ENCODE results near the gene COL28A1. TPM values are rescaled to one million over a fixed set of nuclear protein-coding genes. Genes with fewer than 3 reads are reported as not detected.

Gene COL28A1
- total RNA-seq, 1 experiment from 2014 or later, result not detected

DNA sequence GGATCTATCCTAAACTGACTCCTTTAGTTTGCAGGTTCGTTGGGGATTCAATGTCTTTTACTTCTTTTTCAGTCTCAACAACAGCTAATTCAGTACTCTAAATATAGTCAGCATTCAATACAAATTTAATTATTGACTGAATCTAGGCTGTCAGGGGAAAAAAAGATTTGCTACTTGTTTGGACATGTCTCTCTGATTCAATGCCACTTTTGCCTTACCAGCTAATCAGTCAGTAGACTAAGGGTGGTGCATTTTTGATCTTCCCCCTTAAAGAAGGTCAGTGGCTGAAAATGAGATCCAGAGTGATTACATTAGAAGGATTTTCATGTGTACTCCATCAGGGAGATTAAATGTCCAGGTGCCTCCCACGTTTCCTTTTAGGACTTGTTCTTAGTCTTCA is 208.2 kb downstream of the COL28A1 start:
- Histone ChIP-seq H3K4me2 (ENCODE audit: low read depth, low read length, poor library complexity, severe bottlenecking) (no peak overlapping the region), H3K4me3 (ENCODE audit: low read length) (no peak overlapping the region), H4K20me1 (ENCODE audit: insufficient read depth, low read depth, low read length) (no peaks in the 10 kb centered on the region), H3K27me3 (ENCODE audit: low read length) (no peaks in the 10 kb centered on the region), H3K9me3 (ENCODE audit: low read length) (no peaks in the 10 kb centered on the region), H3K4me1 (ENCODE audit: low read length) (no peaks in the 10 kb centered on the region), H3K9me2 (replicated peaks; ENCODE audit: insufficient read depth, low read length) (no peaks in the 10 kb centered on the region), H3K27ac (ENCODE audit: low read length) (no peak overlapping the region), H2AFZ (ENCODE audit: low read length) (no peak overlapping the region), H3K79me2 (ENCODE audit: low read length) (no peaks in the 10 kb centered on the region), H3K36me3 (ENCODE audit: insufficient read depth, low read length) (no peaks in the 10 kb centered on the region), H3K9ac (ENCODE audit: low read length) (no peak overlapping the region)
- no peak for DNase-seq

DNA sequence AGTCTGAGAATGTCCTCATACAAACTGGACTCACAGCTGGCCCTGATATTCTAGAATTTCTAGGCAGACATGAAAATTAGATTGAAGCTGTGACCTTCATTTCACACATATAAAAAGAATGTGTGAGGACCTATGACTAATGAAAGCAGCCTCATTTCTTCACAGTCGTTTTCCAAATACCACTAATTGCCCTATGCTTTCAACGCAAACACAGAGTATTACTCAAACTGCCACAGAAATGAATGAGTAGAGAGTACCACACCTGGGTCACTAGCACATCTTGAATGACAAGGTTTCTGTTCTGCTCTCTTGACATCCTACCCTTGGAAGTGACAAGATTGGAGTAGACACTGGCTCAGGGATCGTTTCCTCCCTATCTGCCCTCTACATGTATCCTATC is 211.0 kb downstream of the COL28A1 start:
- Histone ChIP-seq H4K20me1 (ENCODE audit: insufficient read depth, low read depth, low read length) (no peaks in the 10 kb centered on the region), H2AFZ (ENCODE audit: low read length) (no peak overlapping the region), H3K9me3 (ENCODE audit: low read length) (no peaks in the 10 kb centered on the region), H3K27ac (ENCODE audit: low read length) (no peak overlapping the region), H3K4me2 (ENCODE audit: low read depth, low read length, poor library complexity, severe bottlenecking) (no peak overlapping the region), H3K79me2 (ENCODE audit: low read length) (no peaks in the 10 kb centered on the region), H3K4me3 (ENCODE audit: low read length) (no peak overlapping the region), H3K9me2 (replicated peaks; ENCODE audit: insufficient read depth, low read length) (no peaks in the 10 kb centered on the region), H3K27me3 (ENCODE audit: low read length) (no peaks in the 10 kb centered on the region), H3K4me1 (ENCODE audit: low read length) (peaks cover 7% of the 10 kb centered on the region), H3K9ac (ENCODE audit: low read length) (no peak overlapping the region), H3K36me3 (ENCODE audit: insufficient read depth, low read length) (no peaks in the 10 kb centered on the region)
- no peak for DNase-seq

DNA sequence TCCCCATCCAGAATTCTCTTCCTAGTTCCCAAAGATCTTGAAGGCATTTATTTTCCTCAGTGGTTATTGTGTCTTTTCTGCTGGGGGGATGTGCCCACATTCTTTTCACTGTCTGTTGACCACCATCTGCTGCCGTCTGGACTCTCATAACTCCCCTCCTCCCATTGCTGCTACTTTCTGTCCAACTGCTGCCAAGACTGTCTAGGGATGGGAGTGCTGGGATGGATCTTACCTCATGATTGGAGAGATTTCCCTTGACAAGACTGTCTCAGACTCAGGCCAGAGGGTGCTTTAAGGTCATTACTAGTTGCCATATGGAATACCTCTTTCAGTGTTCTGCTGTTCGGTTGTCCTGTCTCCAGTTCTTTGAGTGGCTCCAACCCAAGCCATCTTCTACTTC is 211.8 kb downstream of the COL28A1 start:
- H3K79me2 ChIP-seq (ENCODE audit: low read length), result no peaks in the 10 kb centered on the region
- H3K4me2 ChIP-seq (ENCODE audit: low read depth, low read length, poor library complexity, severe bottlenecking), result no peak overlapping the region
- H2AFZ ChIP-seq (ENCODE audit: low read length), result no peak overlapping the region
- peaks cover 7% of the 10 kb centered on the region for H3K4me1 ChIP-seq (ENCODE audit: low read length)
- no peaks in the 10 kb centered on the region for H3K9me3 ChIP-seq (ENCODE audit: low read length)
- no peak overlapping the region for H3K4me3 ChIP-seq (ENCODE audit: low read length)
- no peak overlapping the region for H3K9ac ChIP-seq (ENCODE audit: low read length)
- H3K9me2 ChIP-seq (replicated peaks; ENCODE audit: insufficient read depth, low read length), result no peaks in the 10 kb centered on the region
- no peaks in the 10 kb centered on the region for H4K20me1 ChIP-seq (ENCODE audit: insufficient read depth, low read depth, low read length)
- H3K36me3 ChIP-seq (ENCODE audit: insufficient read depth, low read length), result no peaks in the 10 kb centered on the region
- no peaks in the 10 kb centered on the region for H3K27me3 ChIP-seq (ENCODE audit: low read length)
- no peak for DNase-seq
- H3K27ac ChIP-seq (ENCODE audit: low read length), result no peak overlapping the region

DNA sequence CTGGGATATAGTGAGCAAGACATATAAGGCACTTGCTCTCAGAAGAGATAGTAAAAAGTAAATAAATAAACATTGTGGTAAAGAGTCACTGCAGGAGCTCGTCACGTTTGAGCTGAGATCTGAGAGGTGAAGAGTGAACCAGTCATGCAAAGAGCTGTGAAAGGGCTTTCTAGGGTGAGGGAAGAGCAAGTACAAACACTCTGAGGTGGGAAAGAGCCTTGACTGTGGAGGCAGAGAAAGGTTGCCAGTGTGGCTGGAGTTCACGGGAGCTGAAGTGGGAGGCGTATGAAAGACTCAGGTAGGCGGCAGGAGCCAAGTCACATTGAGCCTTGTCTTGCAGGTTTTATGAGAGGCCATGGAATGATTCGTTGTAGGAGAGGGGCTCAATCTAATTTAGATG is 212.3 kb downstream of the COL28A1 start:
- no peak overlapping the region for H3K4me3 ChIP-seq (ENCODE audit: low read length)
- no peak overlapping the region for H3K27ac ChIP-seq (ENCODE audit: low read length)
- no peak for DNase-seq
- H3K9me3 ChIP-seq (ENCODE audit: low read length), result no peaks in the 10 kb centered on the region
- no peak overlapping the region for H3K4me2 ChIP-seq (ENCODE audit: low read depth, low read length, poor library complexity, severe bottlenecking)
- no peaks in the 10 kb centered on the region for H4K20me1 ChIP-seq (ENCODE audit: insufficient read depth, low read depth, low read length)
- no peak overlapping the region for H3K9ac ChIP-seq (ENCODE audit: low read length)
- H3K36me3 ChIP-seq (ENCODE audit: insufficient read depth, low read length), result no peaks in the 10 kb centered on the region
- no peaks in the 10 kb centered on the region for H3K79me2 ChIP-seq (ENCODE audit: low read length)
- no peaks in the 10 kb centered on the region for H3K9me2 ChIP-seq (replicated peaks; ENCODE audit: insufficient read depth, low read length)
- no peak overlapping the region for H2AFZ ChIP-seq (ENCODE audit: low read length)
- peaks cover 7% of the 10 kb centered on the region for H3K4me1 ChIP-seq (ENCODE audit: low read length)
- H3K27me3 ChIP-seq (ENCODE audit: low read length), result no peaks in the 10 kb centered on the region

DNA sequence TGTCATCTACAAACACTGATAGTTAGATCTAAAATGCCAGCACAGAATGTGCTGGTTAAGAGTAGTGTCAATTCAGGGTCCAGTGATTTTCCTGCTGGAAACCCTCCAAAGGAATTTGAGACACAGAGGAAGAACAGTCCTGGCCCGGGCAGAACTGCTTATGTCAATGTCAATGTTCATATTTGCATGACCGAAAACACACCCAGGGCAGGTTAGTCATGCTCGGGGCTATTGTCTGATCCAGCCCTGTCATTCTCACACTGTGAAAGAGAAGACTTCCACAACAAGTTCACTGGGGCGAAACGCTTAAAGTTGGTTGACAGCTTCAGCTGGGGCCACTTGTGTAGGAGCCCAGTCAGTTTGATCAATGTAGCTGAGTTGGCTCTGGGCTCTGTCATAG is 214.0 kb downstream of the COL28A1 start:
- Histone ChIP-seq H3K79me2 (ENCODE audit: low read length) (no peaks in the 10 kb centered on the region), H3K4me1 (ENCODE audit: low read length) (peaks cover 7% of the 10 kb centered on the region), H4K20me1 (ENCODE audit: insufficient read depth, low read depth, low read length) (no peaks in the 10 kb centered on the region), H3K36me3 (ENCODE audit: insufficient read depth, low read length) (no peaks in the 10 kb centered on the region), H3K27me3 (ENCODE audit: low read length) (no peaks in the 10 kb centered on the region), H2AFZ (ENCODE audit: low read length) (no peak overlapping the region), H3K27ac (ENCODE audit: low read length) (no peak overlapping the region), H3K9me2 (replicated peaks; ENCODE audit: insufficient read depth, low read length) (no peaks in the 10 kb centered on the region), H3K9ac (ENCODE audit: low read length) (no peak overlapping the region), H3K4me3 (ENCODE audit: low read length) (no peak overlapping the region), H3K4me2 (ENCODE audit: low read depth, low read length, poor library complexity, severe bottlenecking) (no peak overlapping the region), H3K9me3 (ENCODE audit: low read length) (no peaks in the 10 kb centered on the region)
- DNase-seq, result peak; percentile 42

DNA sequence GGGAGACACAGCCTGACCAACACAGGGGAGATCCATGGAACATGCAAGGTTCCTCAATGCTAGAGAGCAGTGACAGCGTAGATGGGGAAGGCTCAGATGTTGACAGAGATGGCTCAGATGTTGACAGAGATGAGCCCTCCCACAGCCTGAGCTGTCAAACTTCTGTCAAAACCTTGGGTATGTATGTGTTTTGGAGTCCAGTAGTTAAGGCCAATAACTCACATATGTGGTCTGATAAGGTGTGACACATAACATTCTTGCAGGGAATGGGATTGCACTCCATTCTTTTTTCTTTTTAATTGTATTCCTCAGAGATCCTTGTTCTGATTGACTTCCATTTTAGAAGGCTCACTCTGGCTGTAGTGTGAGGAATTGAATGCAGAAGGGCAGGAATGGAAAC is 217.1 kb downstream of the COL28A1 start:
- no peak for DNase-seq
- Histone ChIP-seq H3K4me1 (ENCODE audit: low read length) (peaks cover 7% of the 10 kb centered on the region), H3K27me3 (ENCODE audit: low read length) (no peaks in the 10 kb centered on the region), H3K9ac (ENCODE audit: low read length) (no peak overlapping the region), H3K79me2 (ENCODE audit: low read length) (no peaks in the 10 kb centered on the region), H3K9me2 (replicated peaks; ENCODE audit: insufficient read depth, low read length) (no peaks in the 10 kb centered on the region), H3K27ac (ENCODE audit: low read length) (no peak overlapping the region), H3K36me3 (ENCODE audit: insufficient read depth, low read length) (no peaks in the 10 kb centered on the region), H4K20me1 (ENCODE audit: insufficient read depth, low read depth, low read length) (no peaks in the 10 kb centered on the region), H3K9me3 (ENCODE audit: low read length) (no peaks in the 10 kb centered on the region), H3K4me2 (ENCODE audit: low read depth, low read length, poor library complexity, severe bottlenecking) (no peak overlapping the region), H3K4me3 (ENCODE audit: low read length) (no peak overlapping the region), H2AFZ (ENCODE audit: low read length) (no peak overlapping the region)

DNA sequence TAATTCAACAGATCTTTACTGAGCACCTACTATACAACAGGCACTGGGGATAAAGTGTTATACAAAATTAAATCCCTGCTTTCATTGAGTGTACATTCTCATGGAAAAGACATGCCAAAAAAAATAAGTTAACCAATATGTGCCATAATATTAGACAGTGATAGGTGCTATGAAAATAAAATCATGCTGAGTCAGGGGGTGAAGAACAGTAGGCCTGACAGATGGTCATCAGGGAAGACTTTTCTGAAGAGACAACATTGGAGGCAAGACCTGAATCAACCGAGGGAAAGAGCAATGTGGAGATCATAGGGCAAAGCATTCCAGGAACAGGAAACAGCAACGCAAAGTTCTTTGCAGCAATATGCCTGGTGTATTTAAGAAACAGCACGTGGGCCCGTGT is 217.8 kb downstream of the COL28A1 start:
- no peak overlapping the region for H3K27ac ChIP-seq (ENCODE audit: low read length)
- no peaks in the 10 kb centered on the region for H3K36me3 ChIP-seq (ENCODE audit: insufficient read depth, low read length)
- peaks cover 7% of the 10 kb centered on the region for H3K4me1 ChIP-seq (ENCODE audit: low read length)
- H2AFZ ChIP-seq (ENCODE audit: low read length), result no peak overlapping the region
- H3K4me3 ChIP-seq (ENCODE audit: low read length), result no peak overlapping the region
- no peaks in the 10 kb centered on the region for H4K20me1 ChIP-seq (ENCODE audit: insufficient read depth, low read depth, low read length)
- no peaks in the 10 kb centered on the region for H3K9me3 ChIP-seq (ENCODE audit: low read length)
- no peak for DNase-seq
- no peaks in the 10 kb centered on the region for H3K27me3 ChIP-seq (ENCODE audit: low read length)
- no peaks in the 10 kb centered on the region for H3K9me2 ChIP-seq (replicated peaks; ENCODE audit: insufficient read depth, low read length)
- no peaks in the 10 kb centered on the region for H3K79me2 ChIP-seq (ENCODE audit: low read length)
- H3K4me2 ChIP-seq (ENCODE audit: low read depth, low read length, poor library complexity, severe bottlenecking), result no peak overlapping the region
- no peak overlapping the region for H3K9ac ChIP-seq (ENCODE audit: low read length)

DNA sequence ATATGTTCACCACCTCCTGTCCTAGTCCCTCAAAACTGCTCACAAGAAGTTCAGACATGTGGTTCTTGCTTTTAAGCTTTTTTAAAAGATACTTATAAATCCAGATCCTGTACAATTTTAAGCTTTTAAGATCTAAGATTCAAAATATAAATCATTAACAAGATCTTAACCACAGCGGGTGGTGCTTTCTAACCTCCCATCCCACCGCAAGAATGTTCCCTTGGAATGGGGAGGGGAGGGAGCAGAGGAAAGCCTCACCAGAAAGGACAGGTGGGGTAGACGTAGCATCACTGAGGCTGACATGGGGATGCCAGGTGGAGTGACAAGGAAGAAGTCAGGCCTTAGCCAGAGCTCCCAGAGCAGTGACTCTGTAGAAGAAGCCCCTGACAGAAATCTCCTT is 219.8 kb downstream of the COL28A1 start:
- H3K4me2 ChIP-seq (ENCODE audit: low read depth, low read length, poor library complexity, severe bottlenecking), result no peak overlapping the region
- no peaks in the 10 kb centered on the region for H4K20me1 ChIP-seq (ENCODE audit: insufficient read depth, low read depth, low read length)
- H3K9ac ChIP-seq (ENCODE audit: low read length), result no peak overlapping the region
- H3K27me3 ChIP-seq (ENCODE audit: low read length), result no peaks in the 10 kb centered on the region
- no peak overlapping the region for H3K27ac ChIP-seq (ENCODE audit: low read length)
- H3K4me1 ChIP-seq (ENCODE audit: low read length), result no peaks in the 10 kb centered on the region
- no peak overlapping the region for H3K4me3 ChIP-seq (ENCODE audit: low read length)
- H2AFZ ChIP-seq (ENCODE audit: low read length), result no peak overlapping the region
- no peaks in the 10 kb centered on the region for H3K9me2 ChIP-seq (replicated peaks; ENCODE audit: insufficient read depth, low read length)
- no peaks in the 10 kb centered on the region for H3K9me3 ChIP-seq (ENCODE audit: low read length)
- H3K36me3 ChIP-seq (ENCODE audit: insufficient read depth, low read length), result no peaks in the 10 kb centered on the region
- H3K79me2 ChIP-seq (ENCODE audit: low read length), result no peaks in the 10 kb centered on the region
- DNase-seq, result no peak

DNA sequence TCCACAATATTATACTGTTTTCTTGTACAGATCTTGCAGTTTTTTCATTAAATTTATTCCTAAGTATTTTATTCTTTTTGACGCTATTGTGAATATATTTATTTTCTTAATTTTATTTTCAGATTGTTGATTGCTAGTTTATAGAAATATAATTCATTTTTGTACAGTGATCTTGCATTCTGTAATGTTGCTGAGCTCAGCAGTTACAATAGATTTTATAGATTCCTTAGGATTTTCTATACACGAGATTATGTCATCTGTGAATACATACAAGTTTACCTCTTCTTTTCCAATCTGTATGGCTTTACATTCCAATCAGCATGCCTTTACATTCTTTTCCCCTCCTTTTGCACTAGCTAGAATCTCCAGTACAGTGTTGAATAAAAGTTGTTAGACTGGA is 223.3 kb downstream of the COL28A1 start:
- no peaks in the 10 kb centered on the region for H3K4me1 ChIP-seq (ENCODE audit: low read length)
- H2AFZ ChIP-seq (ENCODE audit: low read length), result no peak overlapping the region
- H3K27me3 ChIP-seq (ENCODE audit: low read length), result no peaks in the 10 kb centered on the region
- H3K9me2 ChIP-seq (replicated peaks; ENCODE audit: insufficient read depth, low read length), result no peaks in the 10 kb centered on the region
- no peak overlapping the region for H3K9ac ChIP-seq (ENCODE audit: low read length)
- H3K27ac ChIP-seq (ENCODE audit: low read length), result no peak overlapping the region
- H3K4me2 ChIP-seq (ENCODE audit: low read depth, low read length, poor library complexity, severe bottlenecking), result no peak overlapping the region
- no peak overlapping the region for H3K4me3 ChIP-seq (ENCODE audit: low read length)
- no peak for DNase-seq
- no peaks in the 10 kb centered on the region for H3K36me3 ChIP-seq (ENCODE audit: insufficient read depth, low read length)
- no peaks in the 10 kb centered on the region for H4K20me1 ChIP-seq (ENCODE audit: insufficient read depth, low read depth, low read length)
- H3K9me3 ChIP-seq (ENCODE audit: low read length), result no peaks in the 10 kb centered on the region
- H3K79me2 ChIP-seq (ENCODE audit: low read length), result no peaks in the 10 kb centered on the region

Measured in Karpas-422 (cell line).